GM19043 (cell line): ENCODE measurements around the gene TMEM204.

ENCODE experiments used
- ATAC-seq: cut with Tn5 transposase; IDR thresholded peaks from one replicate; pipeline ENCODE4 v1.9.1; 2021; ENCODE audit warnings: low read depth; ENCODE audit not compliant: unreplicated experiment

Gene TMEM204

DNA sequence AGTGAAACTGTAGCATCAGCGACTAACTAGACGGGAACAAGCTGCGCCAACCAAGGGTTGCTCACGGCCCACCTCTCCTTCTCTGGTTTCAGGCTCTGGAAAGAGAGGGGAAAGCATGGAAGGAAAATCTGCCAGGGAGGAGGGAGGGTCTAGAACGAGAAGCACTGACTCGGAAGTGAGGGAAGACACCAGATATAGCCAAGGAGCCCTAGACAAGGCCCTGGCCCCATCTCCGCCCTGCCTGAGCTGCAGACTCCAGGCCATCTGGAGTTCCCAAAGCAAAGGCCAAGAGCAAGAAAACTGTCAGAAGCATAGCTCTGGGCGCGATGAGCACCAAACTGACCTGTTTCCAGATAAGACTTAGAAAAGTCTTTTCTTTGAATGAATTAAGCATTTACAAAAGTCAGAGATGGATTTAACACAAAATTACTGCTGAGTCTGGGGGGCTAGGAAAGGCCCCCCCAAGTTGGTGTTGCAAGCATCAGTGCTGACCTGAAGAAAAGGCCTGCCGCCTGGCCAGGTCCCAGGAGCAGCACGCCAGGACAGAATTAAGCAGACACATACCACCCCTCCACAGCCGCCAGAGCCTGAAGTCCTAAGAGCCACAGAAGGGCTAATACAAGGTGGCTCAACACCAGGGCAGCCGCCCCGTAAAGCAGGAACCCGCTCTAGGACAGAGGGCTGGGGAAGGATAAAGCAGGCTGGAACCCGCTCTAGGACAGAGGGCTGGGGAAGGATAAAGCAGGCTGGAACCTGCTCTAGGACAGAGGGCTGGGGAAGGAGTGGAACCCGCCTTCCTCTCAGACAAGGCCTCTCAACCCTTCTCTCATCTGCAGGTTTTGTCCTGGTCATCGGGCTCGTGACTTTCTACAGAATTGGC, 20.7 kb downstream of the TMEM204 start:
- no peak for ATAC-seq

DNA sequence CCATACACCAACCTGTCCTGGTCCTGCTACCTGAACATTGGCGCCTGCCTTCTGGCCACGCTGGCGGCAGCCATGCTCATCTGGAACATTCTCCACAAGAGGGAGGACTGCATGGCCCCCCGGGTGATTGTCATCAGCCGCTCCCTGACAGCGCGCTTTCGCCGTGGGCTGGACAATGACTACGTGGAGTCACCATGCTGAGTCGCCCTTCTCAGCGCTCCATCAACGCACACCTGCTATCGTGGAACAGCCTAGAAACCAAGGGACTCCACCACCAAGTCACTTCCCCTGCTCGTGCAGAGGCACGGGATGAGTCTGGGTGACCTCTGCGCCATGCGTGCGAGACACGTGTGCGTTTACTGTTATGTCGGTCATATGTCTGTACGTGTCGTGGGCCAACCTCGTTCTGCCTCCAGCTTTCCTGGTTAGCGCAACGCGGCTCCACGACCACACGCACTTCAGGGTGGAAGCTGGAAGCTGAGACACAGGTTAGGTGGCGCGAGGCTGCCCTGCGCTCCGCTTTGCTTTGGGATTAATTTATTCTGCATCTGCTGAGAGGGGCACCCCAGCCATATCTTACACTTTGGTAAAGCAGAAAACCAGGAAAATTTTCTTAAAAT, 21.5 kb downstream of the TMEM204 start:
- no peak for ATAC-seq

DNA sequence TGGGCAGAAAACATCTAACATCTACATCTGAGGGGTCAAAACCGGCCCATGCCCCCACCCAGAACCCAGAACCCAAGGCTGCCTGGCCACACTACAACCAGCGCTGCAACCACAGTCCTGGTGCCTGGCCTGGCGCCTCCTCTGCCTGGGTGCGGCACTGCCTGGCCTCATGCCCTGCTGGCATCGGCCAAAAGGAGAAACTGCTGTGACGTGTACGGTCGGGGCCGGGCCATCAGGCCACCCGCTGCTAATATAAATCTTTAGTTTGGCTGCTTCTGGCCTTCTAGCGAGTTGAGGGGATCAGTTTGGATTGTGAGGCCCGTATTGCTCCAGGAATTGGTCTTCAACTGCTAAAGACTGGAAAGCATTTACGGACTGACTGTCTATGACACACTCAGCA, 22.8 kb downstream of the TMEM204 start:
- no peak for ATAC-seq

DNA sequence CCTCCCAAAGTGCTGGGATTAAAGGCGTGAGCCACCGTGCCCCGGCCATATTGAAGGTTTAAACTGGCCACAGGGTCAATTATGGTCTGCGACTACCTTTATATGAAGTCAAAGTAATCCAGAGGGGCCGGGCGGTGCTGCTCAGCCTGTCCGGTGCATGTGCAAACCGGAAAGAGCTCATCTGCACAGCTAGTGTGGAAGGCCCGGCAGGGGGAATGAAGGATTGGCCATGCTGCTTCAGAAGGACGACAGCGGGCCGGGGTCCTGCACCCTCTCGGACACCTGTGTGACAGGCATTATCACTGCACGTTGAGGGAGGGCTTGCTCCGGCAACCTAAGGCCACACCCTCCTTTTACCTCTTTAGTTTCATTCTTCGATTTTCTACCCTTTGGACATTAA, 23.6 kb downstream of the TMEM204 start:
- no peak for ATAC-seq

- no peak for ATAC-seq
Measured at GRCh38 chr16:1557576-1557975, 24.1 kb downstream of the TMEM204 start.

- ATAC-seq = no peak
Measured at GRCh38 chr16:1559446-1559975, 26.0 kb downstream of the TMEM204 start.

GRCh38 chr16:1560153-1560552, 26.7 kb downstream of the TMEM204 start:
- ATAC-seq = no peak

DNA sequence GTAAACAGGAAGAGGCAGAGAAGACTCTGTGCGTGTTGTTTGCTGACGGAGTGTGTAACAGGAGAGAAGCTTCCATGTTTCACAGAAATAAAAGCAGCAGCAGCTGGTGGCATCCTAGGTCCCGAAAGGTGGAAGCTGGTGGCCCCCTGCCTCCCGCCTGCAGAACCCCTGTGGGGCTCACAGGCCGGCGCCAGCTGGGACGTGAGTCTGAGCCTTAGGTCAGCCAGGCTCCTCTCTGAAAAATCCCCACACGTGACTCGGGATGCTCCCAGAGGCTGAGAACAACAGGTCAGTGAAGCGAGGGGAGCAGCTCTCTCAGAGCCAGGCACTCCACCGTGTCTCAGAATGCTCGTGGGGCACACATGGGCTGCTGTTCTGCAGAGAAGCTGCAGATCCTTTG, 27.4 kb downstream of the TMEM204 start:
- ATAC-seq = no peak

- no peak for ATAC-seq
Measured at GRCh38 chr16:1561266-1561665, 27.8 kb downstream of the TMEM204 start.

- ATAC-seq = no peak
Measured at GRCh38 chr16:1561836-1562235, 28.4 kb downstream of the TMEM204 start.

- ATAC-seq = no peak
Measured at GRCh38 chr16:1563786-1564185, 30.3 kb downstream of the TMEM204 start.

- ATAC-seq = no peak
Measured at GRCh38 chr16:1564325-1564724, 30.9 kb downstream of the TMEM204 start.

DNA sequence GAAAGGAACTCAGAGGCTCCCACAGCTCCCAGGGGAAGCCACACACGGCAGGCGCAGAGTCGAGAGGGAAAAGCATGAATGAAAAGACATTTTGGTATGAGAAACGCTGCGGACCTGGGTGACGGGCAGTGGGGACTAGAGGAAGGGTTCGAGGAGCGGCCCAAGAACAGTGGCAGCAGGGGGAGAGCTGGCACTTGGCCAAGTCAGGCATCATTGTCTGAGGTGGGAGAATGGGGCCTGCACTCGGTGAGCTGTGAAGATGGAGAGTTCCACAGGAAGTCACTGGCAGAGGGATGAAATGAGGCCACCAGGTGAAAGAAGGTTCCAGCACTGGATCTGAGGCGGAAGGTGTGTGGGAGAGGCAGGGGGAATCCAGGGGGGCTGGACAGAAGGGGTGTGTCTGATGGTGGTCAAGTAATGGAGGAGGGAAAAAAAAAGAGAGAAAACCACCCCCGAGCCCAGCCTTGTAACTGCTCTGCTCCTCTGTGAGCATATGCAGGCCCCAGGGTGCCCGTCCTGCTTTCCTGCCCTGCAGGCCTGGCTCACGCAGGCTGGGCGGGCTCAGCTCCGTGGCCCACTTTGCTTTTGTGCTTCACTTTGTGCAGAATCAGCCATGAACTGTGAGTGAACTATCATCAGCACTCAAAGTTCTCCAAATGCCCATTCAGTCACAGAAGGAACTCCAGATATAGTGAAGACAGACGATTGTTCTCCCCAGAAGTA, 31.8 kb downstream of the TMEM204 start:
- ATAC-seq = no peak

- no peak for ATAC-seq
Measured at GRCh38 chr16:1567988-1568387, 34.5 kb downstream of the TMEM204 start.

DNA sequence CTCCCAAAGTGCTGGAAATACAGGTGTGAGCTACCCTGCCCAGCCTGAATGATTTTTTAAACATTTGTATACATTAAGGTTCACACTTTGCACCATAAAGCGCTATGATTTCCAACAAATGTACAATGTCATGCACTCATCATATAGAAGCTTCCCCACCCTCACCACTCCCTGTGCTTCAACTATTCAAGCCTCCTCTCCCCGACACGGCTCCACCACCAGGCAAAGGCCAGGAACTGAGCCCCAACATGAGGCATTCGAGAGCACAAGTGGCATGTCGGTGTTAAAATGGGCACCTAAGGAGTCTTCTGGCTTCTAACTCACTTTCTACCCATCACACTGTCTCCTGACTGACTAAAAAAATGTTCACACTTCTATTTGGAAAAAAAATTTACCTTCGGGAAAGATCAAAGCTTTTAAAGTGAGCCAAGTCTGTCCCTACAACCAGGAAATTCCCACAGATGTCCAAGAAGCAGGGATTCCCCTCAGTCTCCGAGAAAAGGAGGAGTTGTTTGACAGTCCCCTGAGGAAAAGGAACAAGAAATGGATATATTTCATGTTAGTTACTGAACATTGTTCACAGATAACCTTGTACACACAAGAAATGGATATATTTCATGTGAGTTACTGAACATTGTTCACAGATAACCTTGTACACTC, 37.7 kb downstream of the TMEM204 start:
- ATAC-seq = no peak

- no peak for ATAC-seq
Measured at GRCh38 chr16:1572673-1573072, 39.2 kb downstream of the TMEM204 start.

DNA sequence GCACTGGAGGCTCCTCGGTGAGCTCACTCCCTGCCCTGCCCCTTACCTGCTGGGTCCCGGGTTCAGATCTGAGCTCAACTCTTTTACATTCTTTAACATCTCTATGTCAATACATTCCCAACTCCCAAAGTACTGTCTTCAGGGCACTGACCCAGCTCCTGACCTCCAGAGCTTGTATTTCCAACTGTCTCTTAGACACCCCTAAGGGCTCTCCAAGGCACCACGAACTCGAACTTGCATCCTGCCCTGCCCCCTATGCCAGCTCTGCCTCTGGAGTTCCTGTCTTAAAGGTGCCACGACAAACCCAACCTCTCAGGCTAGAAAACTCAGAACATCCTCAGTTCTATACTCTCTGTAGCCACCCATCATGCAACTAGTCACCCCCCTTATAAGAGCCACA, 39.8 kb downstream of the TMEM204 start:
- no peak for ATAC-seq

GRCh38 chr16:1575578-1575977, 42.1 kb downstream of the TMEM204 start:
- no peak for ATAC-seq

GRCh38 chr16:1579214-1579613, 45.7 kb downstream of the TMEM204 start:
- ATAC-seq = no peak

DNA sequence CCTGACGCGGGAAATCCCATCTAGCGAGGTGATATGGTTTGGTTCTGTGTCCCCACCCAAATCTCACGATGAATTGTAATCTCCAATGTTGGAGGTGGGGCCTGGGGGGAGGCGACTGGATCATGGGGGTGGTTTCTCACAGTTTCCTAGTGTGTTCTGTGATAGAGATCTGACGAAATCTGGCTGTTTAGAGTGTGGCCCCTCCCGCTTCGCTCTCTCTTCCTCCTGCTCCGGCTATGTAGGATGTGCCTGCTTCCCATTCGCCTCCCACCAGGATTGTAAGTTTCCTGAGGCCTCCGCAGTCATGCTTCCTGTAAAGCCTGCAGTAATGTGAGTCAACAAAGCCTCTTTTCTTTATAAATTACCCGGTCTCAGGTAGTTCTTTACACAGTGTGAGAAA, 46.8 kb downstream of the TMEM204 start:
- ATAC-seq = no peak

DNA sequence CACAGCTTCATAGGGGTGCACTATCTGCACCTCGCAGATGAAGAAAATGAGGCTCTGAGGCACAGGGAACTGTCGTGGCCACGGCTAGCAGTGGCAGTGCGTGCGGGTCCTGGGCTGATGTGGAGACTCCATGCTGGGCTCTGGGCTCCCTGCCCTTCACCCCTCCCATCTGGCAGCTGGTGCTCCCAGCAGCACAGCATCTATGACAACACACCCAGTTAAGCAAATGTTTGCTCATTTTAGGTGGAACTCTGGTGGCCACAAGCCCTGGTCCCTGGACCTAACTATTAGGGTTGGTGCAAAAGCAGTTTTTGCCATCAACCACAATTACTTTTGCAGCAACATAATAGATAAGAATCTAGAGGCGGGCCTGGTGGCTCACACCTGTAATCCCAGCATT, 47.5 kb downstream of the TMEM204 start:
- ATAC-seq = no peak
